Mucosa of stomach (tissue), 1 donor: ENCODE measurements around the gene CCDC152.

ENCODE experiments used
- H3K27me3 ChIP-seq: one replicate; pipeline ENCODE4 v1.7.0; 2013; ENCODE audit warnings: mild to moderate bottlenecking, low read length; ENCODE audit not compliant: control insufficient read depth, insufficient read depth
- H3K36me3 ChIP-seq: one replicate; pipeline ENCODE4 v1.7.0; 2013; ENCODE audit warnings: low read length; ENCODE audit not compliant: control insufficient read depth, insufficient read depth
- H3K4me1 ChIP-seq: one replicate; pipeline ENCODE4 v1.7.0; 2013; ENCODE audit warnings: mild to moderate bottlenecking, low read length; ENCODE audit not compliant: control insufficient read depth, insufficient read depth
- H3K4me3 ChIP-seq: one replicate; pipeline ENCODE4 v1.7.0; 2013; ENCODE audit warnings: low read length
- H3K9ac ChIP-seq: one replicate; pipeline ENCODE4 v1.7.0; 2013; ENCODE audit warnings: mild to moderate bottlenecking, low read length, moderate library complexity
- H3K9me3 ChIP-seq: one replicate; pipeline ENCODE4 v1.7.0; 2013; ENCODE audit warnings: mild to moderate bottlenecking, low read length, moderate library complexity; ENCODE audit not compliant: control insufficient read depth
- donor health status: Pancreatic carcinoma.

Gene CCDC152

GRCh38 chr5:42785756-42786155 is 29.1 kb downstream of the CCDC152 start:
- H3K4me1 ChIP-seq = no peaks in the 10 kb centered on the region
- H3K27me3 ChIP-seq = no peaks in the 10 kb centered on the region
- H3K36me3 ChIP-seq = no peaks in the 10 kb centered on the region
- peaks cover 5% of the 10 kb centered on the region for H3K9me3 ChIP-seq
- no peak overlapping the region for H3K4me3 ChIP-seq
- no peak overlapping the region for H3K9ac ChIP-seq

GRCh38 chr5:42787073-42787472 is 30.5 kb downstream of the CCDC152 start:
- Histone ChIP-seq H3K36me3 (no peaks in the 10 kb centered on the region), H3K9me3 (peaks cover 5% of the 10 kb centered on the region), H3K4me1 (no peaks in the 10 kb centered on the region), H3K4me3 (no peak overlapping the region), H3K9ac (no peak overlapping the region), H3K27me3 (no peaks in the 10 kb centered on the region)

- H3K4me3 ChIP-seq = no peak overlapping the region
- H3K36me3 ChIP-seq = no peaks in the 10 kb centered on the region
- no peaks in the 10 kb centered on the region for H3K4me1 ChIP-seq
- H3K27me3 ChIP-seq = no peaks in the 10 kb centered on the region
- no peak overlapping the region for H3K9ac ChIP-seq
- H3K9me3 ChIP-seq = peaks cover 5% of the 10 kb centered on the region
Measured at GRCh38 chr5:42787845-42788244, 31.2 kb downstream of the CCDC152 start.

GRCh38 chr5:42791151-42791550 is 34.5 kb downstream of the CCDC152 start:
- peaks cover 5% of the 10 kb centered on the region for H3K9me3 ChIP-seq
- H3K4me1 ChIP-seq = no peaks in the 10 kb centered on the region
- no peak overlapping the region for H3K9ac ChIP-seq
- H3K36me3 ChIP-seq = no peaks in the 10 kb centered on the region
- no peaks in the 10 kb centered on the region for H3K27me3 ChIP-seq
- no peak overlapping the region for H3K4me3 ChIP-seq

- Histone ChIP-seq H3K4me1 (no peaks in the 10 kb centered on the region), H3K9me3 (no peaks in the 10 kb centered on the region), H3K27me3 (no peaks in the 10 kb centered on the region), H3K4me3 (no peak overlapping the region), H3K9ac (no peak overlapping the region), H3K36me3 (no peaks in the 10 kb centered on the region)
Measured at GRCh38 chr5:42798284-42799240, 41.9 kb downstream of the CCDC152 start.

GRCh38 chr5:42799241-42799608 is 42.6 kb downstream of the CCDC152 start:
- Histone ChIP-seq H3K27me3 (no peaks in the 10 kb centered on the region), H3K4me3 (no peak overlapping the region), H3K9me3 (no peaks in the 10 kb centered on the region), H3K36me3 (no peaks in the 10 kb centered on the region), H3K9ac (no peak overlapping the region), H3K4me1 (no peaks in the 10 kb centered on the region)

GRCh38 chr5:42799668-42800114 is 43.1 kb downstream of the CCDC152 start:
- Histone ChIP-seq H3K4me3 (no peak overlapping the region), H3K27me3 (no peaks in the 10 kb centered on the region), H3K9ac (no peak overlapping the region), H3K9me3 (no peaks in the 10 kb centered on the region), H3K36me3 (no peaks in the 10 kb centered on the region), H3K4me1 (no peaks in the 10 kb centered on the region)

- H3K4me1 ChIP-seq = no peaks in the 10 kb centered on the region
- no peaks in the 10 kb centered on the region for H3K27me3 ChIP-seq
- no peak overlapping the region for H3K4me3 ChIP-seq
- H3K9ac ChIP-seq = no peak overlapping the region
- no peaks in the 10 kb centered on the region for H3K9me3 ChIP-seq
- H3K36me3 ChIP-seq = no peaks in the 10 kb centered on the region
Measured at GRCh38 chr5:42800748-42801330, 44.2 kb downstream of the CCDC152 start.

- Histone ChIP-seq H3K9ac (no peak overlapping the region), H3K4me1 (no peaks in the 10 kb centered on the region), H3K4me3 (no peak overlapping the region), H3K9me3 (no peaks in the 10 kb centered on the region), H3K36me3 (peaks cover 4% of the 10 kb centered on the region), H3K27me3 (no peaks in the 10 kb centered on the region)
Measured at GRCh38 chr5:42801516-42802166, 45.0 kb downstream of the CCDC152 start.

- Histone ChIP-seq H3K36me3 (peaks cover 4% of the 10 kb centered on the region), H3K27me3 (no peaks in the 10 kb centered on the region)
Measured at GRCh38 chr5:42804717-42805339, 48.2 kb downstream of the CCDC152 start.

GRCh38 chr5:42806004-42806700 is 49.5 kb downstream of the CCDC152 start:
- Histone ChIP-seq H3K4me3 (no peak overlapping the region), H3K27me3 (no peaks in the 10 kb centered on the region), H3K9me3 (no peaks in the 10 kb centered on the region), H3K36me3 (peaks cover 4% of the 10 kb centered on the region), H3K4me1 (peaks cover 6% of the 10 kb centered on the region), H3K9ac (no peak overlapping the region)

More at GRCh38 chr5:42804717-42805339, 48.2 kb downstream of the CCDC152 start:
- Histone ChIP-seq H3K9ac (no peak overlapping the region), H3K9me3 (no peaks in the 10 kb centered on the region), H3K4me3 (no peak overlapping the region), H3K4me1 (peaks cover 6% of the 10 kb centered on the region)
